Aorta (tissue), 5 donors: ENCODE results near the gene MYO3B. TPM values are rescaled to one million over a fixed set of nuclear protein-coding genes. Genes with fewer than 3 reads are reported as not detected.
A peak's percentile ranks its signal among the peaks of the same experiment; 100 is the strongest.

ENCODE experiments used
- ATAC-seq: fragments of 200-7000 bp; cut with Tn5 transposase; one replicate; pipeline ENCODE4 v1.9.1; 2022; ENCODE audit warnings: moderate library complexity; ENCODE audit not compliant: low FRiP score
- DNase-seq, 2 donors: peaks; one replicate each; pipeline ENCODE4 v3.0.0-alpha.2; 2020
- H3K27ac ChIP-seq, 2 donors: one replicate each; pipeline ENCODE4 v1.5.1; 2013; ENCODE audit warnings: low read length in 2 of 2, mild to moderate bottlenecking in 2 of 2, moderate library complexity in 2 of 2, control low read depth in 1 of 2, inconsistent platforms in 1 of 2, low read depth in 1 of 2
- H3K27me3 ChIP-seq, 2 donors: one replicate each; pipeline ENCODE4 v1.6.1; 2013; ENCODE audit warnings: control low read depth in 1 of 2, low read length in 1 of 2, mild to moderate bottlenecking in 1 of 2, moderate library complexity in 1 of 2; ENCODE audit not compliant: insufficient read depth in 2 of 2, control insufficient read depth in 1 of 2
- H3K36me3 ChIP-seq, 2 donors: one replicate each; pipeline ENCODE4 v1.6.1; 2013; ENCODE audit warnings: control low read depth in 1 of 2, low read length in 1 of 2, mild to moderate bottlenecking in 1 of 2; ENCODE audit not compliant: insufficient read depth in 2 of 2, control insufficient read depth in 1 of 2
- H3K4me1 ChIP-seq, 2 donors: one replicate each; pipeline ENCODE4 v1.6.1; 2013; ENCODE audit warnings: low read length in 2 of 2, control low read depth in 1 of 2, mild to moderate bottlenecking in 1 of 2, moderate library complexity in 1 of 2; ENCODE audit not compliant: insufficient read depth in 2 of 2, control insufficient read depth in 1 of 2
- H3K4me3 ChIP-seq, 2 donors: one replicate each; pipeline ENCODE4 v1.5.1; 2013; ENCODE audit warnings: low read length in 2 of 2, control low read depth in 1 of 2, mild to moderate bottlenecking in 1 of 2
- H3K9me3 ChIP-seq: one replicate; pipeline ENCODE4 v1.6.1; 2013; ENCODE audit warnings: mild to moderate bottlenecking, low read length; ENCODE audit not compliant: control insufficient read depth
- WGBS, 2 donors: extraction: QIAGEN DNeasy Blood & Tissue Kit; methylation state at CpG; one replicate each; pipeline ENCODE4 v1.1.7; 2013; 5-methylcytosine and 5-hydroxymethylcytosine counted together
- intact Hi-C, 2 donors: fragments of 100-400 bp; cut with DNase I; formaldehyde crosslinking; loops; one replicate each; pipeline versions ENCODE4 v1.14.2 to v1.15.0; 2022
- polyA plus RNA-seq, 2 donors: library from polyadenylated mRNA; stranded (reverse); fragments of 200-250 nt; gene quantifications; one replicate each; pipeline ENCODE4 v1.2.3, GENCODE V29; 2013
- total RNA-seq, 2 donors: library from RNA; stranded (reverse); fragmentation: NEBNext Ultra II Directional; extraction: Animal tissue kit (Norgen Biotek cat#: 25700); gene quantifications; one replicate each; pipeline ENCODE4 v1.2.1, GENCODE V29; 2021
- donor health status: healthy with polysubstance abuse.
- donor health status: Bipolar disorder and iron deficiency.
- donor health status: DM: no; HTN: no; CAD: no.
- donor health status: DM: no; HTN: no; CAD: no.
- donor health status: DM: yes; HTN: yes; CAD: no.

The MYO3B gene
- total and polyA plus RNA-seq, 4 donors = 0.05 to 0.32 TPM; not detected in 2

DNA sequence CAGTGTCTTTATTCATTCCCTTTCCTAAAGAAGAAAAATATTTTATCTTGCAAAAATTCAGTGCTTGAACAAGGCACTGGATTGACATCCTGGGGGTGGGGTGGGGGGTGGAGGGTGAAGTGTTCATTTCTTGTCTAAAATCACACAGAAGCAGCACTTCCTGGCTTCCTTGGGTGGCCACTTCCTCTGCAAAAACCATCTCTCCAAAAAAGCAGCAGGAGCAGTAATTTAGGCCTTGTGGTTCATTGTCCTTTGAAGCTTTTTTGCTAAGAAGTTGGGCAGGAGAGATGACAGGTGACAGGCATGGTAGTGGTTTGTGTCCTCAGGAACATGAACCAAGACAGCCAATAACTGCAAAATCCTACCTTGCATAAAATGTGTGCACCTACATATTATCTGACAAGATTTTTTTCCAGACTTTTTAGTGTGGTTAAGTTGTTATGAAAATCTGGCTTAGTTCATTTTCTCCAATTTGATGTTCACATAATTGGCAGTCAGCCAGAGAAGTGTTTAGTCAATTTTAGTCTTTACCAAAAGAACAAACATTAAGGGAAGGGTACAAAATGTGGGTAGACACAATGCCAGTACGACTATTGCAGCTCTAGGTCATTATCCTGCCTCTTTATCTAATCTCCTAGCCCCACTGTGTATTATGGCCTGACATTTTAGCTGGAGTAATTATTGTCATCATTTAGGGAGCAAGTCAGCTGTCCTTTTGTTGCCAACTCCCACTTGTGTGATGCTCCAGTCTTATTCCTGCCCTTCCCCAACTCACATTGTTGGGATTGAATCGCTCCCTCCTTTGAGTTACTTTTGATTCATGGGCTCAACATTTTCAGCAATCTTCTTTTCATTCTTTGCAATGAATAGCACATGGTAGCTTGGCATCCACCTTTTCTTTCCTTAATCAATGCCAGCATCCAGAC lies 177.2 kb downstream of the MYO3B start:
- Histone ChIP-seq H3K36me3 (no peaks in the 10 kb centered on the region), H3K27ac (no peak overlapping the region), H3K9me3 (no peaks in the 10 kb centered on the region), H3K4me1 (no peaks in the 10 kb centered on the region), H3K27me3 (peaks cover 0 to 2% of the 10 kb centered on the region in 2 donors), H3K4me3 (no peak overlapping the region)
- WGBS, 2 donors = 91 to 92% methylated on average over 2 of the region's 2 CpGs
- no peak for DNase-seq
- ATAC-seq = no peak
- intact Hi-C loops = no loop called here

DNA sequence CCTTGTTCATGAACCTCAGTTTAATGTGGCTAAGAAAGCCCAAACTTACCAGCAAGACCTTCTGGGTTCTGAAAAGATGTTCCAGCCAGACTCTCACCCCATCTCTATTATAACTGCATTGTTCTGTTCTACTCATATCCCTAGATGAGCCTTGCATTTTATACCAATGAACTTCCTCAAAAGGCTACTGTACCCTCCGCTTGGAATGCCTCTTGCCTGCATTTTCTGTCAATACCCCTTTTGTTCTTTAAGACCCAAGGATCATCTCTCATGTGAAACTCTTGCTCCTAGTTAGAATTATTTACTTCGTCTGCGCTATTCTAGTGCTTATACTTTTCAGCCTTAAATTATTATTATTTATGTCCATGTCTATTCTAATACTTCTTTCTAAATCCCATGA lies 181.5 kb downstream of the MYO3B start:
- intact Hi-C loops = no loop called here
- 89 to 92% methylated on average over 3 of the region's 3 CpGs for WGBS, 2 donors
- H3K27ac ChIP-seq = no peak overlapping the region
- H3K9me3 ChIP-seq = no peaks in the 10 kb centered on the region
- H3K4me1 ChIP-seq = no peaks in the 10 kb centered on the region
- no peak for DNase-seq
- no peak overlapping the region for H3K4me3 ChIP-seq
- no peak for ATAC-seq
- H3K36me3 ChIP-seq = no peaks in the 10 kb centered on the region
- H3K27me3 ChIP-seq = no peaks in the 10 kb centered on the region

DNA sequence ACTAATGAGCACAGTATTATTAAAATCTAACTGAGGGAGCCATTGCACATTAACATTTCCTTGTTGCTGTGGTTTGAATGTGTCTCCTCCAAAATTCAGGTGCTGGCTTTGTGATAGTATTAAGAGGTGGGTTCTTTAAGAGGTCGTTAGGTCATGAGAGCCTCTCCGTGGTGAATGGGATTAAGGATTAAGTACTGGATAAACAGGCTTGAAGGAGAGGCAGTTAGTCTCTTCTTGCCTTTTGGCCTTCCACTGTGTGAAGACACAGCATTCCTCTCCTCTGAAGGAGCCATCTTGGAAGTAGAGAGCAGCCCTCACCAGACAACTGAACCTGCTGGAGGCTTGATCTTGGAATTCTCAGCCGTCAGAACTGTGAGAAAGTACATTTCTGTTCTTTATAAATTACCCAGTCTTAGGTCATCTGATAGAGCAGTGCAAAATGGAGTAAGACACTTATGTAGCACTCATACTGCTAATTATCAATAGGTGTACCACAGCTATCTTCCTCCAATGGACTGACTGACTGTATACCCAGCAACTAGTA lies 182.7 kb downstream of the MYO3B start:
- H3K4me1 ChIP-seq = no peaks in the 10 kb centered on the region
- DNase-seq (no peak), ATAC-seq (no peak)
- H3K36me3 ChIP-seq = no peaks in the 10 kb centered on the region
- no peak overlapping the region for H3K4me3 ChIP-seq
- H3K27me3 ChIP-seq = no peaks in the 10 kb centered on the region
- WGBS, 2 donors = 66 to 74% methylated on average over 3 of the region's 3 CpGs
- no peak overlapping the region for H3K27ac ChIP-seq
- intact Hi-C loops = no loop called here
- H3K9me3 ChIP-seq = no peaks in the 10 kb centered on the region

DNA sequence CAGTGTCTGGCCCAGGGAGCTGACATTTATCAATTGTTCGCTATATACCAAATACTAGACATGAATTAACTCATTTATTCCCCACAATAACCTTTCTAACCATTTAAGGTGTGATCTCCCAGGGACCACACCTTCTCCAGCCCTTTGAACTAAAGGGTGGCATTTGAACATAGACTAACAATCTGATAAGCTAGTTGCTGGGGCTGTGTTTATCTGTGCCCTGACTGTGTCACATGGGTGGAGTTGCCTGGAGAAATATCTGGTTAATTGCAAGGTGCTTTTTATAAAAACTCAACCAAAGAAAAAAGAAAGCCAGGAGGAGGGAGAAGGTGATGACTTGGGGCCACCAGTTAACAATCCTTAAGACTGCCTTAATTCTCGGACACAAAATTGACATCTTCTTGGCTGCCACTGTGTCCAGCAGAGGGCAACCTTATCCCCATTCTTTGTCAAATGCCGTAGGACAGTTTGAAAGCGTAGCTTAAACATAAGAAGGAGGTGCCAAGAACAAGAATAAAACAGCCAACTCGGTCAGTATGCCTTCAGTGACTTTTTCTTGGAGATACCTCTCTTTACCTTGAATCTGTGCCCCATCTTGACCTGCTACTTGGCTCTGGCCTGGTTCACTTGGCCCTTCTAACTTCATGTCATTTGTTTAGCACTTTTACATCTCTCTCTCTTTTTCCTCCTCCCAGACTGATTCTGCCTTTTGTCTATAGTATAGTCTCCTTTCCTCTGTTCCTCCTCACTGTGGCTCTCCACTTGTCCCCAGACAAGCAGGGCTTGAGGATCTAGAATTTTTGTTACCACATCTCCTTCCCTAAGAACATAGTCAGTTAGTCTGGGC lies 183.4 kb downstream of the MYO3B start:
- Histone ChIP-seq H3K4me3 (no peak overlapping the region), H3K36me3 (no peaks in the 10 kb centered on the region), H3K4me1 (no peaks in the 10 kb centered on the region), H3K9me3 (no peaks in the 10 kb centered on the region), H3K27ac (no peak overlapping the region), H3K27me3 (no peaks in the 10 kb centered on the region)
- intact Hi-C loops = no loop called here
- ATAC-seq (peak; percentile 60), DNase-seq (no peak)
- 19 to 20% methylated on average over 5 of the region's 5 CpGs for WGBS, 2 donors

DNA sequence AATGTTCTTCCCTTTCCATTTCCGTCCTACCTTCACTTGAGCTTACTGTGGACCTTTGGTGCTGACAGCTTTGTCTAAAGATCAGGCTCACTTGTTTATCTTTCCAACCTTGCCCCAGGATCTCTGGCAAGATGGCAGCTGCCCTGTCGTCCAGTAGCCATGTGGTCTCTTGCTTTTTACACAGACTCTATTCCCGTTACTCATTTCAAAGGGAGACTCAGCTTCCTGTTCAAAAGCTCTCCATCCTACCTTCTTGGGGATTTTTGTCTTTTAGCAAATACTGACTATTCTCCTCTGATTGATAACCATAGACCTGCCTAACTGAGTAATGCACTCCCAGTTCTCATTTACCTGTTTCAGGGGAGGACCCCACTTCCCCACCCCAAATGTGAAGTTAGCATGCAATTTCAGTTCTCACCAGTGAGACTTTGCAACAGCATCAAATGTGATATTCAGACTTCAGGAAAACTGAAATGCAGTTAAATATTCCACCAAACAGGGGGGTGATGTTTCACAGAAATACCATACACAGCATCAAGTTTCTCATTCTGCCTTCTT lies 184.4 kb downstream of the MYO3B start:
- DNase-seq = no peak
- WGBS, 2 donors = 71 to 81% methylated on average over 3 of the region's 3 CpGs
- H3K9me3 ChIP-seq = no peaks in the 10 kb centered on the region
- H3K27ac ChIP-seq = no peak overlapping the region
- no peaks in the 10 kb centered on the region for H3K4me1 ChIP-seq
- H3K36me3 ChIP-seq = no peaks in the 10 kb centered on the region
- no peaks in the 10 kb centered on the region for H3K27me3 ChIP-seq
- intact Hi-C loops = no loop called here
- no peak for ATAC-seq
- no peak overlapping the region for H3K4me3 ChIP-seq

DNA sequence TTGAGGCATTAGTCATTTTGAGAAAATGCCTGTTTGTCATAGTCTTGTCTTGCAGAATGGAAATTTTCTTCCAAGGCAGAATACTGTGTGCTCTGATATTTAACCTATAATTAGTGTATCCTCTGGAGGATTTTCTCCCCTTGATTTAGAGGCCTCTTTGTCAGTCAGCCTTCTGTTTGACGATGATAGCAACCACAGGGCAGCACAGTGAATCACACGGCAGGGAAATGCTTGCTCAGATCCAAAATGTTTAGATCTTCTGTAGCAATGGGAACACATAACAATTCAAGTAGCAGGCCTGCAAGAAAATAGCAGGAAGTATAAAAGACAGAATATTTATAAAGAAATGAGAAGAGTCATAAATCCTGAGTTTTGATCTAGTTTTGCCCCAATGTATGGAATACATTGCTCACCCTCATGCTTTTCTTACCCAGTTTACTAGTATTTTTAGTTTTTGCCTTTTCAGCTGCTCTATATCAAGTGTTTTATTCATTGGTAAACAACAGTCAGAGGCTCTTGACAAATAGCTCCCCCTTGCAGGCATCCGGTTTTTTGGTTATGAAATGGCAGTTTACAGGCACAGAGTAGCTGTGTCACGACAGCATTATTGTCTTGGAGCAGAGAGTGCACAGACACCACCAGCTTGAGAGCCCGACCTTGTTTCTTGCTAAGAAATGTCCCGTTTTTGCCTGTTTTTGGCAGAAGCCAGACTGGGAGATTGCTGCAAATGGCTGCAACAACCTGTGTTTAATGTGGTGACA lies 185.1 kb downstream of the MYO3B start:
- DNase-seq = no peak
- H3K36me3 ChIP-seq = no peaks in the 10 kb centered on the region
- H3K4me1 ChIP-seq = no peaks in the 10 kb centered on the region
- H3K9me3 ChIP-seq = no peaks in the 10 kb centered on the region
- ATAC-seq = no peak
- WGBS, 2 donors = 75 to 79% methylated on average over 6 of the region's 6 CpGs
- intact Hi-C loops = no loop called here
- H3K27ac ChIP-seq = no peak overlapping the region
- H3K4me3 ChIP-seq = no peak overlapping the region
- H3K27me3 ChIP-seq = no peaks in the 10 kb centered on the region

DNA sequence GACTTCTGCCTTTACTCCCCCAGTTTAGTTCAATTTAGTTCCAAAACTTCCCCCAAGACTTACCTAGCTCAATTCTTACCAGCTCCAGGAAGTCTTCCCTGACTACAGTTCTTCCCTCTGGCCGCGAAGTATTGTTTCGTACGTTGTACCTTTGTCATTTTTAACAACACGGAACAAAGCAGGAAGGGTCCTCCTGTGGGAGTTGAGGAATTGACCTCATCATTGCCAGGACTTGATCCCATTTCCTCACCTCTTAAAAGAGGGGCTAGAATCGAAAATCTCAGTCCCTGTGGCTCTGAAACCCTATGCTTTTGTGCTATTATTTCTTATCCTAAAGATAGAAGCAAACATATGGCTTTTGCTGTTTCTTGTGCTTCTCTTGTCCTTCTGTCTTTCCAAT lies 187.1 kb downstream of the MYO3B start:
- no peak for DNase-seq
- ATAC-seq = no peak
- Histone ChIP-seq H3K4me3 (no peak overlapping the region), H3K27ac (no peak overlapping the region), H3K4me1 (no peaks in the 10 kb centered on the region), H3K36me3 (no peaks in the 10 kb centered on the region), H3K9me3 (no peaks in the 10 kb centered on the region), H3K27me3 (no peaks in the 10 kb centered on the region)
- intact Hi-C loops = loop anchor here in 1 of 2 donors (5.0 kb wide), 1 partner anchor 452 kb away; the partner anchor contains the start of gene GAD1
- 78 to 82% methylated on average over 6 of the region's 6 CpGs for WGBS, 2 donors

DNA sequence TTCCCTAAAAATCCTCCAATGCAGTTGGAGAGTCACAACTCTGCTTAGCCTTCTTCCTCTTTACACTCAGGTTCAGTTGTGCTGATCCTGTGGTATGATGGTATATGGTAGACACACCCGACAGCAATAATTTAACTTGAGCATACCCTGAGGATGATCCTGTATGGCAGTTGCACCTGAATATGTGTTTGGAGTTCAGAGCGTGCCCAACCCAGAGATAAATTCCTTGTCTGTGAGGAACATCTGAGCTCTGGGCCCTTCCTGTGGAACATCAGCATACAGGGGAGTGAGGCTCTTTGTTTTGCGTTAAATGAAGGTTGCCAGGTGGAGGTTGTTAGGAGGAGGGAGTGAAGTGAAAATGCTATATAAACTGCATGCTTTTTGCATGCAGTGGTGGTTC lies 187.7 kb downstream of the MYO3B start:
- Histone ChIP-seq H3K4me1 (no peaks in the 10 kb centered on the region), H3K27me3 (no peaks in the 10 kb centered on the region), H3K9me3 (no peaks in the 10 kb centered on the region), H3K27ac (no peak overlapping the region), H3K36me3 (no peaks in the 10 kb centered on the region), H3K4me3 (no peak overlapping the region)
- intact Hi-C loops = loop anchor here in 1 of 2 donors (5.0 kb wide), 1 partner anchor 452 kb away; the partner anchor contains the start of gene GAD1
- WGBS, 2 donors = 61 to 82% methylated on average over 3 of the region's 3 CpGs
- ATAC-seq (no peak), DNase-seq (no peak)
